HEK293 (cell line): Measurements from ENCODE around the gene MTG1.

Experiments used
- CTCF ChIA-PET: fragments of 350-600 bp; formaldehyde crosslinking; extraction: SDS; loops from one replicate; lab custom pipeline; 2021; ENCODE audit warnings: antibody characterized with exemption; lab: Yijun Ruan, JAX
- POLR2A ChIA-PET: fragments of 300-600 bp; formaldehyde crosslinking; extraction: SDS; loops from one replicate; lab custom pipeline; 2020; ENCODE audit warnings: antibody characterized with exemption, inconsistent platforms; lab: Yijun Ruan, JAX
- H3K27ac ChIP-seq: fragments of 200-500 bp; sonication (Bioruptor generic); 2 replicates; pipeline ENCODE4 v1.5.1; 2014; ENCODE audit warnings: low read depth, low read length, control low read depth, inconsistent platforms; ENCODE audit errors: extremely low read depth
- H3K36me3 ChIP-seq, 2 experiments: fragments of 200-500 bp in 1 of 2; sonication (Bioruptor generic) in 1 of 2; 1 replicate in 1 of 2; 2 replicates in 1 of 2; pipeline ENCODE4 v1.5.1; 2014 to 2017; ENCODE audit warnings: inconsistent platforms in 2 of 2, low read length in 2 of 2; ENCODE audit not compliant: control insufficient read depth in 2 of 2, insufficient read depth in 1 of 2
- H3K4me1 ChIP-seq: fragments of 200-500 bp; sonication (Bioruptor generic); 2 replicates; pipeline ENCODE4 v1.5.1; 2014; ENCODE audit warnings: mild to moderate bottlenecking, low read length, inconsistent platforms; ENCODE audit not compliant: control insufficient read depth, insufficient read depth
- H3K4me3 ChIP-seq: 2 replicates; pipeline ENCODE4 v1.5.1; 2011; ENCODE audit warnings: low read depth, mild to moderate bottlenecking, control low read depth, low read length, moderate library complexity
- H3K9me3 ChIP-seq: fragments of 200-500 bp; sonication (Bioruptor generic); 2 replicates; pipeline ENCODE4 v1.5.1; 2014; ENCODE audit warnings: low read depth, low read length, inconsistent platforms; ENCODE audit not compliant: control insufficient read depth, insufficient read depth
- ATF2 ChIP-seq: fragments of 450-650 bp; formaldehyde crosslinking; IDR thresholded peaks from 2 replicates; pipeline ENCODE4 v1.5.1; 2016; ENCODE audit warnings: missing biosample characterization, missing genetic modification characterization, low read depth
- BCL11A ChIP-seq: fragments of 450-650 bp; formaldehyde crosslinking; IDR thresholded peaks from 2 replicates; pipeline ENCODE4 v1.5.1; 2016; ENCODE audit warnings: low read depth, missing biosample characterization, missing genetic modification characterization
- OVOL3 ChIP-seq: fragments of 450-650 bp; formaldehyde crosslinking; IDR thresholded peaks from 2 replicates; pipeline ENCODE4 v1.5.1; 2016; ENCODE audit warnings: missing biosample characterization, missing genetic modification characterization
- PRDM2 ChIP-seq: fragments of 450-650 bp; formaldehyde crosslinking; IDR thresholded peaks from 2 replicates; pipeline ENCODE4 v1.5.1; 2016; ENCODE audit warnings: missing biosample characterization, missing genetic modification characterization, borderline replicate concordance
- ZBTB20 ChIP-seq: fragments of 450-650 bp; formaldehyde crosslinking; IDR thresholded peaks from 2 replicates; pipeline ENCODE4 v1.5.1; 2016; ENCODE audit warnings: missing biosample characterization, missing genetic modification characterization
- ZNF175 ChIP-seq: fragments of 450-650 bp; formaldehyde crosslinking; IDR thresholded peaks from 2 replicates; pipeline ENCODE4 v1.5.1; 2016; ENCODE audit warnings: missing biosample characterization, missing genetic modification characterization
- ZNF223 ChIP-seq: fragments of 450-650 bp; formaldehyde crosslinking; IDR thresholded peaks from 2 replicates; pipeline ENCODE4 v1.5.1; 2016; ENCODE audit warnings: missing biosample characterization, missing genetic modification characterization
- ZNF266 ChIP-seq: fragments of 450-650 bp; formaldehyde crosslinking; IDR thresholded peaks from 2 replicates; pipeline ENCODE4 v1.5.1; 2016; ENCODE audit warnings: missing biosample characterization, missing genetic modification characterization, low read depth
- ZNF350 ChIP-seq: fragments of 450-650 bp; formaldehyde crosslinking; IDR thresholded peaks from 2 replicates; pipeline ENCODE4 v1.5.0; 2017; ENCODE audit warnings: missing biosample characterization, mild to moderate bottlenecking, missing genetic modification characterization
- ZNF555 ChIP-seq: fragments of 450-650 bp; formaldehyde crosslinking; conservative IDR thresholded peaks from 2 replicates; pipeline ENCODE4 v1.5.1; 2017; ENCODE audit warnings: missing biosample characterization, mild to moderate bottlenecking, missing genetic modification characterization, inconsistent platforms
- ZNF629 ChIP-seq: fragments of 450-650 bp; formaldehyde crosslinking; IDR thresholded peaks from 2 replicates; pipeline ENCODE4 v1.5.1; 2017; ENCODE audit warnings: missing biosample characterization, missing genetic modification characterization
- ZNF670 ChIP-seq: fragments of 450-650 bp; formaldehyde crosslinking; IDR thresholded peaks from 2 replicates; pipeline ENCODE4 v1.5.1; 2016; ENCODE audit warnings: missing biosample characterization, missing genetic modification characterization, low read depth
- ZNF792 ChIP-seq: fragments of 450-650 bp; formaldehyde crosslinking; IDR thresholded peaks from 2 replicates; pipeline ENCODE4 v1.5.1; 2016; ENCODE audit warnings: missing biosample characterization, missing genetic modification characterization
- ZNF830 ChIP-seq: fragments of 450-650 bp; IDR thresholded peaks from 2 replicates; pipeline ENCODE4 v1.5.0; 2018; ENCODE audit warnings: missing biosample characterization, missing genetic modification characterization, low read depth, mild to moderate bottlenecking, moderate library complexity
- ZXDB ChIP-seq: fragments of 450-650 bp; formaldehyde crosslinking; IDR thresholded peaks from 2 replicates; pipeline ENCODE4 v1.5.1; 2016; ENCODE audit warnings: missing biosample characterization, missing genetic modification characterization

Gene MTG1

GRCh38 chr10:133400624-133401424 is 6.9 kb downstream of the MTG1 start (continued):
- TF ChIP-seq ATF2 (tag by site-specific recombination) (no peak), ZNF670 (tag by site-specific recombination) (no peak)

- POLR2A ChIA-PET: interaction anchor here (0.6 to 0.7 kb wide), 2 partner anchors 13 to 17 kb away, joined by 3 read pairs; no protein-coding TSS in a partner anchor
Measured at GRCh38 chr10:133401500-133401899, 7.5 kb downstream of the MTG1 start.

More at GRCh38 chr10:133401500-133401899, 7.5 kb downstream of the MTG1 start:
- no peaks in the 10 kb centered on the region for H3K9me3 ChIP-seq
- H3K27ac ChIP-seq: no peak overlapping the region
- TF ChIP-seq ZBTB20 (tag by site-specific recombination) (no peak), ZNF792 (tag by site-specific recombination) (no peak), ZNF350 (tag by site-specific recombination) (no peak), PRDM2 (tag by site-specific recombination) (no peak), ZNF555 (tag by site-specific recombination) (no peak), OVOL3 (tag by site-specific recombination) (no peak), BCL11A (tag by site-specific recombination) (no peak), ZNF223 (tag by site-specific recombination) (no peak), ZNF266 (tag by site-specific recombination) (no peak), ZNF629 (tag by site-specific recombination) (no peak), ZNF175 (tag by site-specific recombination) (no peak), ZXDB (tag by site-specific recombination) (no peak), ZNF830 (tag by site-specific recombination) (no peak)
- no peak overlapping the region for H3K4me3 ChIP-seq
- H3K4me1 ChIP-seq: no peaks in the 10 kb centered on the region
- peaks cover 33 to 92% of the 10 kb centered on the region in 2 experiments for H3K36me3 ChIP-seq
- CTCF ChIA-PET: interaction anchor here (0.7 to 0.8 kb wide), 2 partner anchors 72 to 86 kb away, joined by 3 read pairs; no protein-coding TSS in a partner anchor
